ENCODE data around the gene MEDAG.

- TF ChIP-seq EZH2 (IDR thresholded peaks at IDR 0.05; ENCODE audit: borderline replicate concordance, low read depth, low read length, severe bottlenecking) (no peak), CTCF (IDR thresholded peaks at IDR 0.05; ENCODE audit: borderline replicate concordance, extremely low read depth, low read length, poor library complexity, severe bottlenecking) (no peak)
These were observed 57.7 kb downstream of the MEDAG start for GRCh38 chr13:30963791-30964190.
